ENCODE results near the gene TMEM141. TPM values are rescaled to one million over a fixed set of nuclear protein-coding genes. Genes with fewer than 3 reads are reported as not detected.

TMEM141 gene
- total RNA-seq, 1 experiment from 2014 or later: 70.4 TPM

- no peaks in the 10 kb centered on the region for H3K9me3 Mint-ChIP-seq (ENCODE audit: unreplicated experiment)
- intact Hi-C loops (cut with micrococcal nuclease): no loop called here
- ChIA-PET CTCF (interaction anchor here (0.7 to 1.3 kb wide), 5 partner anchors 10 to 25 kb away, joined by 3 to 6 read pairs (median 4); no protein-coding TSS in a partner anchor), POLR2A (interaction anchor here (0.6 to 3.7 kb wide), 2 partner anchors 7 to 105 kb away, joined by 3 to 13 read pairs; partner anchors contain the start of gene RABL6)
- H3K27ac Mint-ChIP-seq (ENCODE audit: low read depth, unreplicated experiment): no peak overlapping the region
- peaks cover 7% of the 10 kb centered on the region for H3K4me1 Mint-ChIP-seq (ENCODE audit: insufficient read depth, unreplicated experiment)
- no peak overlapping the region for H3K4me3 Mint-ChIP-seq (ENCODE audit: unreplicated experiment)
- peaks cover 45% of the 10 kb centered on the region for H3K36me3 Mint-ChIP-seq (ENCODE audit: insufficient read depth, unreplicated experiment)
- TF ChIP-seq, protein P1, sequence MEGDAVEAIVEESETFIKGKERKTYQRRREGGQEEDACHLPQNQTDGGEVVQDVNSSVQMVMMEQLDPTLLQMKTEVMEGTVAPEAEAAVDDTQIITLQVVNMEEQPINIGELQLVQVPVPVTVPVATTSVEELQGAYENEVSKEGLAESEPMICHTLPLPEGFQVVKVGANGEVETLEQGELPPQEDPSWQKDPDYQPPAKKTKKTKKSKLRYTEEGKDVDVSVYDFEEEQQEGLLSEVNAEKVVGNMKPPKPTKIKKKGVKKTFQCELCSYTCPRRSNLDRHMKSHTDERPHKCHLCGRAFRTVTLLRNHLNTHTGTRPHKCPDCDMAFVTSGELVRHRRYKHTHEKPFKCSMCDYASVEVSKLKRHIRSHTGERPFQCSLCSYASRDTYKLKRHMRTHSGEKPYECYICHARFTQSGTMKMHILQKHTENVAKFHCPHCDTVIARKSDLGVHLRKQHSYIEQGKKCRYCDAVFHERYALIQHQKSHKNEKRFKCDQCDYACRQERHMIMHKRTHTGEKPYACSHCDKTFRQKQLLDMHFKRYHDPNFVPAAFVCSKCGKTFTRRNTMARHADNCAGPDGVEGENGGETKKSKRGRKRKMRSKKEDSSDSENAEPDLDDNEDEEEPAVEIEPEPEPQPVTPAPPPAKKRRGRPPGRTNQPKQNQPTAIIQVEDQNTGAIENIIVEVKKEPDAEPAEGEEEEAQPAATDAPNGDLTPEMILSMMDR (IDR thresholded peaks at IDR 0.05; ENCODE audit: unreplicated experiment): no peak
- no peak for DNase-seq (ENCODE audit: unreplicated experiment)
- no TSS peak for BruUV-seq (replicated peaks)
- no peaks in the 10 kb centered on the region for H3K27me3 Mint-ChIP-seq (ENCODE audit: insufficient read depth, unreplicated experiment)
These were observed 23.7 kb downstream of the TMEM141 start for GRCh38 chr9:136814725-136815421.

- Mint-ChIP-seq H3K27me3 (ENCODE audit: insufficient read depth, unreplicated experiment) (no peaks in the 10 kb centered on the region), H3K4me3 (ENCODE audit: unreplicated experiment) (no peak overlapping the region), H3K27ac (ENCODE audit: low read depth, unreplicated experiment) (no peak overlapping the region), H3K9me3 (ENCODE audit: unreplicated experiment) (no peaks in the 10 kb centered on the region), H3K36me3 (ENCODE audit: insufficient read depth, unreplicated experiment) (peaks cover 42% of the 10 kb centered on the region), H3K4me1 (ENCODE audit: insufficient read depth, unreplicated experiment) (peaks cover 7% of the 10 kb centered on the region)
- ChIA-PET CTCF (interaction anchor here (0.6 to 1.3 kb wide), 5 partner anchors 12 to 86 kb away, joined by 3 to 6 read pairs (median 4); no protein-coding TSS in a partner anchor), POLR2A (interaction anchor here (3.7 kb wide), 1 partner anchor 8 kb away, joined by 13 read pairs; the partner anchor contains the start of gene RABL6)
- TF ChIP-seq, protein P1 (IDR thresholded peaks at IDR 0.05; ENCODE audit: unreplicated experiment): no peak
- intact Hi-C loops (cut with micrococcal nuclease): no loop called here
- BruUV-seq (replicated peaks): no TSS peak
- no peak for DNase-seq (ENCODE audit: unreplicated experiment)
These were observed 24.3 kb downstream of the TMEM141 start for GRCh38 chr9:136815422-136815782.

DNA sequence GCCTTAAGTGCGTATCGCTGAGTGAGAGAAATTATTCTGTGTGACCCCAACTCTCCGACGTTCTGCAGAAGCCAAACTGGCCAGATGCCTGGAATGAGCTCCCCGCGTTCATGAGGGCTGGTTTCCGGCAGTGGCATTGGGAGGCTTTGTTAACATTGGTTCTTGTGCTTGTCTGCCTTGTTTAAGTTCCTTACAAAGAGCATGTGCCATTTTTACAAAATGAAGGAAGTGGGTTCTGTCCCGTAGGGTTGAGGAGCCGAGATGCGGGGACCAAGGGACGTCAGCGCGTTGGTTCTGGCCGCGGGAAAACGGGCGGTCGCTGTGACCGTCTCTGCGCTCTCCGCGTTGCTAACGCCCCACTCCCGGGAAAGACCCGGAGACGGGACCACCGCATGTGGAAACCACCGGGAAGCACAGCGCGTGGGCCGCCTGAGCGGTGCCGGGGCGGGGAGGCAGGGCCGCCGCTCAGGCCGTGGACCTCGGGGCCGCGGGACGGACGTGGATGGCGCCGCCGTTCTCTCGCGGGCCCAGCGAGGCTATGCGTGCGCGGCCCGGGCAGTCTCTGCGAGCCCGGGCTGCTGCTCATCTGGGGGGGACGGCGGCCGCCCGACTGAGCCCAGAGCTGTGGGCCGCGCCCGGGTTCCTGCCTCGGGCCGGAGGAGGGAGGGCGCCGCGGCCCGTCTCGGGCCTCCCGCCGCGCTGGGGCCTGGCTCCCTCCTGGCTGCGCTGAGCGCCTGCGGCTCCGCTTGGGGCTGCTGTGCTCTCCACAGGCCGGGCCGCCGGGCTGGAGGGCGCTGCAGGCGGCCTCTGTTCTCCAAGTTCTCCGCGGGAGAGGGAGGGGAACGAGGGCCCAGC, 30.1 kb downstream of the TMEM141 start:
- TF ChIP-seq, protein P1 (IDR thresholded peaks at IDR 0.05; ENCODE audit: unreplicated experiment): no peak
- intact Hi-C loops (cut with micrococcal nuclease): no loop called here
- Mint-ChIP-seq H3K27me3 (ENCODE audit: insufficient read depth, unreplicated experiment) (no peaks in the 10 kb centered on the region), H3K4me1 (ENCODE audit: insufficient read depth, unreplicated experiment) (no peaks in the 10 kb centered on the region), H3K27ac (ENCODE audit: low read depth, unreplicated experiment) (no peak overlapping the region), H3K36me3 (ENCODE audit: insufficient read depth, unreplicated experiment) (peaks cover 48% of the 10 kb centered on the region), H3K4me3 (ENCODE audit: unreplicated experiment) (no peak overlapping the region), H3K9me3 (ENCODE audit: unreplicated experiment) (no peaks in the 10 kb centered on the region)
- POLR2A ChIA-PET: interaction anchor here (0.7 kb wide), 1 partner anchor 14 kb away, joined by 4 read pairs; no protein-coding TSS in a partner anchor
- no peak for DNase-seq (ENCODE audit: unreplicated experiment)
- BruUV-seq (replicated peaks): no TSS peak
- CTCF ChIA-PET: interaction anchor here (0.6 to 1.3 kb wide), 4 partner anchors 12 to 52 kb away, joined by 3 to 4 read pairs (median 4); no protein-coding TSS in a partner anchor

Measured in MCF 10A (cell line).